NCI-H128 (cell line): ENCODE results near the gene CCNL1.
"Not testable (repeated sequence)": the region's sequence is repeated elsewhere in the genome, so short reads cannot be mapped to it uniquely, and the experiment has no call there.

ENCODE experiments used
- DNase-seq: peaks from one replicate; lab custom pipeline; 2025; ENCODE audit not compliant: unreplicated experiment; lab: John Stamatoyannopoulos, UW

Gene CCNL1

GRCh38 chr3:157159762-157160657 is at the start of gene CCNL1:
CCNL1 (minus strand) TSS chr3:157160147; CDS start chr3:157160094, 53 bp downstream.
- peak; percentile 94 for DNase-seq

GRCh38 chr3:157204880-157205279 is 44.9 kb upstream of the CCNL1 start:
- no peak for DNase-seq

- peak; percentile 9 for DNase-seq
Observed at GRCh38 chr3:157204431-157204830, 44.5 kb upstream of the CCNL1 start.

- no peak for DNase-seq
Observed at GRCh38 chr3:157201648-157202278, 41.8 kb upstream of the CCNL1 start.

GRCh38 chr3:157199841-157200240 is 39.9 kb upstream of the CCNL1 start:
- no peak for DNase-seq

GRCh38 chr3:157195965-157196364 is 36.0 kb upstream of the CCNL1 start:
- DNase-seq: no peak

- not testable (repeated sequence) for DNase-seq
Observed at GRCh38 chr3:157191149-157191548, 31.2 kb upstream of the CCNL1 start.

- no peak for DNase-seq
Observed at GRCh38 chr3:157190380-157190872, 30.5 kb upstream of the CCNL1 start.

GRCh38 chr3:157188391-157188790 is 28.4 kb upstream of the CCNL1 start:
- no peak for DNase-seq

GRCh38 chr3:157182879-157183278 is 22.9 kb upstream of the CCNL1 start:
- no peak for DNase-seq

- DNase-seq: no peak
Observed at GRCh38 chr3:157180262-157180661, 20.3 kb upstream of the CCNL1 start.

- no peak for DNase-seq
Observed at GRCh38 chr3:157179365-157179803, 19.4 kb upstream of the CCNL1 start.

GRCh38 chr3:157178503-157179364 is 18.8 kb upstream of the CCNL1 start:
- DNase-seq: not testable (repeated sequence)

- not testable (repeated sequence) for DNase-seq
Observed at GRCh38 chr3:157177801-157178453, 18.0 kb upstream of the CCNL1 start.

- DNase-seq: no peak
Observed at GRCh38 chr3:157176934-157177333, 17.0 kb upstream of the CCNL1 start.

- DNase-seq: no peak
Observed at GRCh38 chr3:157175691-157176507, 16.0 kb upstream of the CCNL1 start.

GRCh38 chr3:157174649-157175498 is 14.9 kb upstream of the CCNL1 start:
- DNase-seq: peak; percentile 100

GRCh38 chr3:157174290-157174648 is 14.3 kb upstream of the CCNL1 start:
- DNase-seq: no peak

- DNase-seq: not testable (repeated sequence)
Observed at GRCh38 chr3:157173343-157173742, 13.4 kb upstream of the CCNL1 start.
